GM21737 (cell line): Measurements from ENCODE around the gene FAM237B.
"Not testable (repeated sequence)": the region's sequence is repeated elsewhere in the genome, so short reads cannot be mapped to it uniquely, and the experiment has no call there.

Experiments used
- ATAC-seq: cut with Tn5 transposase; IDR thresholded peaks from one replicate; pipeline ENCODE4 v1.9.1; 2021; ENCODE audit warnings: mild to moderate bottlenecking, moderate library complexity; ENCODE audit not compliant: unreplicated experiment

Gene FAM237B

GRCh38 chr7:90320801-90321494 lies at the start of gene FAM237B:
Gene FAM237B, minus strand, starts transcription at chr7:90321304. Its CDS starts 1,556 bp downstream, at chr7:90319748.
- no peak for ATAC-seq

GRCh38 chr7:90351987-90352386 lies 30.9 kb upstream of the FAM237B start:
- no peak for ATAC-seq

DNA sequence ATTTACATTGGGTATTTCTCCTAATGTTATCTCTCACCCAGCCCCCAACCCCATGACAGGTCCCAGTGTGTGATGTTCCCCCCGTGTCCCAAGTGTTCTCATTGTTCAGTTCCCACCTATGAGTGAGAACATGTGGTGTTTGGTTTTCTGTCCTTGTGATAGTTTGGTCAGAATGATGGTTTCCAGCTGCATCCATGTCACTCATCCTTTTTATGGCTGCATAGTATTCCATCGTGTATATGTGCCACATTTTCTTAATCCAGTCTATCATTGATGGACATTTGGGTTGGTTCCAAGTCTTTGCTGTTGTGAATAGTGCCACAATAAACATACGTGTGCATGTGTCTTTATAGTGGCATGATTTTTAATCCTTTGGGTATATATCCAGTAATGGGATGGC lies 28.9 kb upstream of the FAM237B start:
- ATAC-seq, result not testable (repeated sequence)

- no peak for ATAC-seq
Observed at GRCh38 chr7:90349305-90349704, 28.2 kb upstream of the FAM237B start.

DNA sequence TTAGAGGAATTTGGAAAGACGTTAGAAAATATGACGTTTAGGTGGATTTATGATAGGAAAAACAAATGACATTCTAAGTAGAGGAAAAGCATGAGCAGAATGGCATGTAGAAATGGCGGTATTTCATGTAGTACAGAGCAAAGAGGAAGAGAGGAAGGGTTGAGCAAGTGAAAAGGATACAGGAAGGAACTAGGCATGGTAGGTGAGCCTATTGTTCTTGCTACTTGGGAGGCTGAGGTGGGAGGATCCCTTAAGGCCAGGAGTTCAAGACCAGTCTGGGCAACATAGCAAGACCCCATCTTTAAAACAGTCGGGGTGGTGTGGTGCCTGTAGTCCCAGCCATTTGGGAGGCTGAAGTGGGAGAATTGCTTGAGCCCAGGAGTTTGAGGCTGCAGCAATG lies 26.7 kb upstream of the FAM237B start:
- ATAC-seq, result no peak

DNA sequence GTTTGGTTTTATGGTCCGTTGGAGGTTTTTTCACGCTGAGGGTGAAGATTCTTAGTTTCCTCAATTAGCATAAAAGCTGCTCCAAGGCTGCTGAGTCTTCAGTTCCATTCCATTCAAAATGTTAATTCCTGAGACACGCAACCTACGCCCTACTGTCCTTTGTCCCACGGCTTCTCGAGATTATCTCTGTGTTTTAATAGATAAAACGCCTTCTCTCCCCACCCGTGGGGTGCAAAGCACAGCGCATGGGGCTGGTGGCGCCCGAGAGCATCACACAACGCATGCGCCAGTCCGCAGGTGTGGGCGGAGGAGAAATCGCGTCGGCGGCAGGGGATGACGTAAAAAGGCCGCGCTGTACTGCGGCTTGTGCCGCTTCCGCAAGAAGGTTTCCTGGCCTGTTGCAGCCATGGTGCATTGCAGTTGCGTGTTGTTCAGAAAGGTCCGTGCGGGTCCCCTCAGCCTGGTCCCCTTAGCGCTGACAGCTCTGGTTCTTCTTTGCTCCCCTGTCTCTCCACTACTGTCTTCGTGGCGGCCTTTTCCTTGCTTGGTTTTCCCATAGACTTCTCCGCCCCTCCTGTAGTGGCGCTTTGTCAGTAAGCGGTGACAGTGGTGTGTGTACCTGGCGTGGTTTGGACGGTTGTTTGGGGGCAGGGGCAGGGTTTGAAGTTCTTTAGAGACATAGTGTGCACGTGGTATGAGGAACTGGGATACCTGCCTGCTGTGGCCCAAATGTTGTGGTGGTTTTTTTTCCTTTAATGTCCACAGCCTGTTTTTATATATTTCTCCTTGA lies 25.4 kb upstream of the FAM237B start, which contains the start of gene GTPBP10:
Gene GTPBP10 (plus strand): TSS at position 381 of the 790 bp plus-strand sequence. CDS start 26 bp downstream, at position 407.
- ATAC-seq, result peak; percentile 97

GRCh38 chr7:90345595-90346335 lies 24.7 kb upstream of the FAM237B start:
- peak; percentile 11 for ATAC-seq

DNA sequence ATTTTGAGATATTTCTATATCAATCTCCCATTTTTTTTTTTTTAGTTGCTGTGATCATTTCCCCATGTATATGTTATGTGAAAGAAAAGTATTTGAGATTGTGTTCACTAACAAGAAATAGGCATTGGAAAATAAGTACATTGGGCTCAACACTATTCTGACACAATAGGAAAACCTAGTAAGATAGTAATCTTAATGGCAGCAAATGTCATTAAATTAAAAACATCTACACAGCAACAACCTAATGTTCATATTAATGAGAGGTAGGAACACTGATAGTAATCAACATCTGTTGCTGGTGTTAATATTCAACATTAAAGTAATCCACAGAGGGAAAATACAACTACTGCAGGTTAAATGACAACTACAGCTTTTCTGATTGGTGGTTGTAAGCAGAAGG lies 23.9 kb upstream of the FAM237B start:
- no peak for ATAC-seq

DNA sequence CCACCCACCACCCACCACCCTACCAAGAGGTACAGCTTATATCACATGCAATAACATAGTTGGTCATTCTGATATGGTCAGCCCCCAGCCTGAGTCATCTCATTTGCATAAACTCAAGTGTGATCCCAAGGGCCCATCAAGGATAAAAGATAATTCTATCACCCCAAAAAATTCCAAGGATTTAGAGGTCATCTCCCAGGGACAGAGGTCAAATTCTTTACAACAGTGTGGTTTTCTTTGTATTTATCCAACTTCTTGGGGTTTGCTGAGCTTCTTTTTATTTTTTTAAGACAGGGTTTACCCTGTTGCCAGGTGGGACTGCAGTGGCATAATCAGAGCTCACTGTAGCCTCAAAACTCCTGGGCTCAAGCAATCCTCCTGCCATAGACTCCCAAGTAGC lies 16.0 kb upstream of the FAM237B start:
- ATAC-seq, result no peak

DNA sequence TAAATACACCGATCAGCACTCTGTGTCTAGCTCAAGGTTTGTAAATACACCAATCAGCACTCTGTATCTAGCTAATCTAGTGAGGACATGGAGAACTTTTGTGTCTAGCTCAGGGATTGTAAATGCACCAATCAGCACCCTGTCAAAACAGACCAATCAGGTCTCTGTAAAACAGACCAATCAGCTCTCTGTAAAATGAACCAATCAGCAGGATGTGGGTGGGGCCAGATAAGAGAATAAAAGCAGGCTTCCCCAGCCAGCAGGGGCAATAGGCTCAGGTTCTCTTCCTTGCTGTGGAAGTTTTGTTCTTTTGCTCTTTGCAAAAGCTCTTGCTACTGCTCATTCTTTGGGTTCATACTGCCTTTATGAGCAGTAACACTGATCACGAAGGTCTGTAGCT lies 13.8 kb upstream of the FAM237B start:
- not testable (repeated sequence) for ATAC-seq

DNA sequence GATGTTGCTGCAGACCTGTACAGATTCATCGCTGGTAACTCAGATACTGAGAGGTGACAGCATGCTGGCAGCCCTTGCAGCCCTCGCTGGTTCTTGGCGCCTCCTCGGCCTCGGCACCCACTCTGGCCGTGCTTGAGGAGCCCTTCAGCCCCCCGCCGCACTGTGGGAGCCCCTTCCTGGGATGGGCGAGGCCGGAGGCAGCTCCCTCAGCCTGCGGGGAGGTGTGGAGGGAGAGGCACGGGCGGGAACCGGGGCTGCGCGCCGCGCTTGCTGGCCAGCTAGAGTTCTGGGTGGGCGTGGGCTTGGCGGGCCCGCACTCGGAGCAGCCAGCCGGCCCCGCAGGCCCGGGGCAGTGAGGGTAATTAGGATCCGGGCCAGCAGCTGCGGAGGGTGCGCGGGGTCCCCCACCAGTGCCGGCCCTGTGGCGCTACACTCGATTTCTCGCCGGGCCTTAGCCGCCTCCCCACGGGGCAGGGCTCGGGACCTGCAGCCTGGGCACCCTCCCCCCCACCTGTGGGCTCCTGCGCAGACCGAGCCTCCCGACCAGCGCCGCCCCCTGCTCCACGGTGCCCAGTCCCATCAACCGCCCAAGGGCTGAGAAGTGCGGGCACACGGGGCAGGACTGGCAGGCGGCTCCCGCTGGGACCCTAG lies 13.2 kb upstream of the FAM237B start:
- no peak for ATAC-seq

DNA sequence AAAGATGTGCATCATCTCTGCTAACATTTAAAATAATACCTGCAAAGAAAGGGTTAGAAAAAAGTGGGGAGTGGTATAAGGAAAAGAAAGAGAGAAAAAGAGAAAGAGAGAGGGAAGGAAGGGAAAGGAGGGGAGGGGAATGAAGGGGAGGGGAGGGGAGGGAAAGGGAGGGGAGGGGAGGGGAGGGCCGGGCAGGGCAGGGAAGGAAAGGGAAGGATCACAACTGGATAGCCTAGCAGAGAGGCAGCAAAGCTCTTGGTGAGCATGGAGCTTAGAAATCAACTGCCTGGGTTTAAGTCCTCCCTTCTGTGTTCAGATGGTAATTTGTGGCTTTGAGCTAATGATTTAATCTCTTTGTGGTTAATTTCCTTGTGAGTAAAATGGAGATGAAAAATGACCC lies 5.4 kb upstream of the FAM237B start:
- ATAC-seq, result no peak

DNA sequence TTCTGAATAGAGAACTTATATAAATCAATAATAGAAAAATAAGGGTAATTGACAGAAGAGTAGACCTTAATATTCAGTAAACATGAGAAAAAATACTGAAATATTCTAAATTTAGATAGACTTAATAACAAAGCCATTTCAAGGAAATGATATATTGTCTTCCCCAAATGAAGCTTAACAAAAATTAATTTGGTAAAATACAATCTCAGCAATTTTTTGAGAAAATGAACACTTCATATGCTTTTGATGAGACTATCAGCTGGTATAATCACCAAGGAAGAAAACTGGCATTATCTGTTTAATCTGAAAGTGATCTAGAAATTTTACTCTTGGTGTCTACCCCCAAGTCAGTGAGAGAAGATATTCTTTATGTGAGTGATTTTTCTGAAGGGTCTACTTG lies 1.7 kb upstream of the FAM237B start:
- ATAC-seq, result no peak

GRCh38 chr7:90320418-90320800 lies 695 bp downstream of the FAM237B start:
- ATAC-seq, result no peak

DNA sequence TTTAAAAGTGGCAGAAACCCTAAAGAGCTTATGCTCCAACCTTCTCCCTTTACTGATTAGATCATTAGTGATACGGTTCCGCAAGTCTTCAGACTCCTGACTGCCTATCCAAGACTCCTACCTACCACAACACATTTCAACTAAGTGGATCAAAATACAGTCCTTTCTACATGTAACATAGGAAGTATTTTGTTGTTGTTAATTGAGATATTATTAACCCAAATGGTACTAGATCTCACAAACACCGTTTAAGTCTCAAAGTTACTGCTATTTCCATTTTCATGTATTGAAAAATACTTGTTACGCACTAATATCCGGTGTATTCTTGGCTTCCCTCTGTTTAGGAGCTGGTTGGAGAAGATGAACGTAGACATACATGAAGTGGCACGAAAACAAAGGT lies 1.1 kb downstream of the FAM237B start:
- ATAC-seq, result no peak

- ATAC-seq, result no peak
Observed at GRCh38 chr7:90313907-90314306, 7.2 kb downstream of the FAM237B start.

DNA sequence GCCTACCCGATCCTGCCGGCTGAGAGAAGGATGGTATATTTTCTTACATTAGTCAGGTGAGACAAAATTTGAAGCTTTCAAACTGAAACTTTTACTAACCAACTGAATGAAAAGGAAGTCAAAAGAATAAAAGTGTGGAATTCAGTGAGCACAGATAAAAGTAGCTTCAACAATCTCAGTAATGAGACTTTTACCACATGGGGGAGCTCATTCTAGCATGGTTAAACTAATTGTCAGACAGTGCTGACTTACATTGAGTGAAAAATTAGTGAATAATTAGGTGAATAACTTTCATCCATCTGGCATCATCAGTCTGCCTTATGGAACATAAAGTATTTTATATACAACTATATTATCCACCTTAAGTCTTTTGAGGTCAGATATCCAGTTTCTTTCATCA lies 8.4 kb downstream of the FAM237B start:
- no peak for ATAC-seq

DNA sequence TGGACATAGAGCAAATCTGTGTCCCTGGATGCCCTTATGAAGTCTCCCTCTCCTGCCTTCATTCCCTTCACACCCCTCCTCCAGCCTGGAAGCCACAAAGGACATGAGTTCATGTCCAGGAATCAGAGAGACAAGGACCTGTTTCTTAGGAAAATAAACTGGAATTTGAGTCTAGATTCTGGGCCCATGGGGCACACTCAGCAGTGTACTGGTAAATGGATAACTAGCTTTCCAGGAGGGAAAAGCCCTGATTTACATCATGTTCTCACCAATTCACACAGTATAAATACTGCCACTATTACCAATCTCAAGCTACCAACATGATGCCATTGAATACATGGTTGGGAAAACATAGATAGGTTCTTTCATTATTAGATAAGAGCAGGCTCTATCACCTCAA lies 9.9 kb downstream of the FAM237B start:
- ATAC-seq, result no peak

DNA sequence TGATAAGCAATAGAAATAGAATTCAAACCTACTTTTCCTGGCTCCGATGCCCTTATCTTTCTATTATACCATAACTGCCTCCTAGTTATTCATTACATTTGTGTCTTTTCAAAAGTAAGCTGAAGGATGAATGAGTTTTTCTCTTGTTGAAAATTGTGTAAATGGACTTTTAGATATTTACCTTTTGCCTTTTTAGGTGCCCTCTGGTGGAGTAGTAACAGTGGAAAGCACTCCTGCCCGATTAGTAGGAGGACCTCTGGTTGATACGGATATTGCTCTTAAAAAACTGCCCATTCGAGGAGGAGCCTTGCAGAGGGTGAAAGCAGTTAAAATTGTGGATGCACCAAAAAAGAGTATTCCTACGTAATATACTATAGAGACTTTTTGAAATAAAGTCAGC lies 11.2 kb downstream of the FAM237B start:
- ATAC-seq, result no peak

GRCh38 chr7:90303241-90303640 lies 17.9 kb downstream of the FAM237B start:
- ATAC-seq, result no peak
